Lower leg skin (tissue), 4 donors: ENCODE data around the gene NECTIN1. TPM values are rescaled to one million over a fixed set of nuclear protein-coding genes. Genes with fewer than 3 reads are reported as not detected.

Experiments used
- DNase-seq, 2 donors: peaks; one replicate each; pipeline ENCODE4 v3.0.0-alpha.2; 2019; ENCODE audit warnings: low spot score in 2 of 2
- H3K4me3 ChIP-seq: fragments of 200-600 bp; sonication (generic); 2 replicates; pipeline ENCODE4 v1.5.1; 2017; ENCODE audit warnings: mild to moderate bottlenecking, low read depth; ENCODE audit not compliant: poor library complexity, severe bottlenecking
- CTCF ChIP-seq, 3 donors: fragments of 450-650 bp; IDR thresholded peaks; one replicate each; pipeline ENCODE4 v1.5.1; 2016; ENCODE audit warnings: antibody characterized with exemption in 3 of 3, mild to moderate bottlenecking in 3 of 3, moderate library complexity in 2 of 3
- POLR2A ChIP-seq, 2 donors: fragments of 450-650 bp; IDR thresholded peaks; one replicate each; pipeline ENCODE4 v1.6.1; 2016 to 2017; ENCODE audit warnings: antibody characterized with exemption in 2 of 2, mild to moderate bottlenecking in 1 of 2, moderate library complexity in 1 of 2
- WGBS, 2 donors: methylation state at CpG; one replicate each; pipeline ENCODE4 v1.1.5; 2018; 5-methylcytosine and 5-hydroxymethylcytosine counted together
- intact Hi-C: fragments of 100-400 bp; cut with DNase I; formaldehyde crosslinking; loops from one replicate; pipeline ENCODE4 v1.15.0; 2023; ENCODE audit warnings: low total_unique reads
- total RNA-seq, 4 donors: library from RNA; depleted of rRNA; stranded (reverse); fragments of >200 nt; gene quantifications; one replicate each; pipeline ENCODE4 v1.1.0, GENCODE V29; 2016

Gene NECTIN1
- total RNA-seq, 4 donors from 2014 or later: 111 to 142 (median 130) TPM

GRCh38 chr11:119765628-119766027 lies 36.6 kb upstream of the NECTIN1 start:
- DNase-seq: no peak
- intact Hi-C loops: no loop called here
- H3K4me3 ChIP-seq: no peak overlapping the region
- 84 to 97% methylated on average over 4 of the region's 4 CpGs for WGBS, 2 donors
- TF ChIP-seq POLR2A (IDR thresholded peaks at IDR 0.05) (no peak), CTCF (IDR thresholded peaks at IDR 0.05) (no peak)

- intact Hi-C loops: loop anchor here (1.0 kb wide), 1 partner anchor 327 kb away; no protein-coding TSS in a partner anchor
- no peak for DNase-seq
- 23 to 31% methylated on average over 6 of the region's 6 CpGs for WGBS, 2 donors
- H3K4me3 ChIP-seq: no peak overlapping the region
- TF ChIP-seq CTCF (IDR thresholded peaks at IDR 0.05): no peak
- TF ChIP-seq POLR2A (IDR thresholded peaks at IDR 0.05): no peak
Measured at GRCh38 chr11:119764108-119764868, 35.3 kb upstream of the NECTIN1 start.

DNA sequence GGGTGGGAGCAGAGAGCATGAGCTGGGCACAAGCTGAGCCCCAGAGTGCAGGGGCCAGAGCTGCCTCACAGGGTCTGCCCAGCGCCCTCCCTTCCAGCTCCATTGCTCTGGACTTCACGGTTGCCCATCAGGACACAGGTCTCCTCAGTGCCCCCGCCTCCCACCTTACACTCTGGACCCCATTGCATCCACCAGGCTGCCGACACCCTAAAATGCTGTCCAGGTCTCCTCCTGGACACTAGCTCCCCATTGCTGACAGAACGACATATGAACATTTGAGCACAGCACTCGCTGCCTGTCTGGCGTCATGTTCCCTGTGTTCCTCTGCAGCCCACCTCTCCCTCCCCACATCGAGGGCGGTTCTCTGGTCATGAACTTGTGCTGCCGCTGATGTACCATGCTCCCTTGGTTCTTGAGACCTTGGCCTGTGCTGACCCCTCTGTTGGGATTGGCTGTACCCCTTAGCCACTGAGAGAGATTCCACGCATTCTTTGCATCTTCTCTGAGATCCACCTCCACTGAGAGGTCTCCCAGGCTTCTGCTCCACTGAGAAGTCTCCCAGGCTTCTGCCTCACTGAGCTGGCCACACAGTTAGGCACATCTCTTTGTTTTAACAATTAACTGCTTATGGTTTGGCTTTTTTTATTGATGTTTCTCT lies 34.2 kb upstream of the NECTIN1 start:
- intact Hi-C loops: no loop called here
- no peak overlapping the region for H3K4me3 ChIP-seq
- TF ChIP-seq CTCF (IDR thresholded peaks at IDR 0.05) (no peak), POLR2A (IDR thresholded peaks at IDR 0.05) (no peak)
- no peak for DNase-seq
- 88 to 91% methylated on average over 11 of the region's 11 CpGs for WGBS, 2 donors

- DNase-seq: no peak
- H3K4me3 ChIP-seq: no peak overlapping the region
- TF ChIP-seq POLR2A (IDR thresholded peaks at IDR 0.05) (no peak), CTCF (IDR thresholded peaks at IDR 0.05) (no peak)
- 73% methylated on average over 5 of the region's 5 CpGs for WGBS, 2 donors
- intact Hi-C loops: no loop called here
Measured at GRCh38 chr11:119759747-119760412, 30.9 kb upstream of the NECTIN1 start.

DNA sequence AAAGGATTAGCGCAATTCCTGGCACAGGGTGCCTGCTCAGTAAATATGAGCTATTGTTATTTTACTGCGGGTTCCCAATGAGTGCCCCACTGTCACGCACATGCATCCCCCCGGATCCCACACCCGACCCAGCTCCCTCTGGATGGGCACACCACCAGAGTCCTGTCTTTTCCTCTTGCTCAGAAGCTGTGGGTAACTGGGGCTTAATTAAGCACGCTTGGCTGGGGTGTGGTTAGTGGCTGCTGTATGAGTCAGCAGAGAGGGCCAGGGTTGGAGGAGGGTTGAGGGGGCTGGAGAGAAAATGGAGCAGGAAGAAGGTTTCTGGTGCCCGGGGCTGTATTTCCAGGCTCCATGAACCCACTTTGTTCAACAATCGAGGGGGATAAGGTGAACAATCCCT lies 30.3 kb upstream of the NECTIN1 start:
- H3K4me3 ChIP-seq: no peak overlapping the region
- intact Hi-C loops: no loop called here
- DNase-seq: no peak
- 21 to 28% methylated on average over 8 of the region's 8 CpGs for WGBS, 2 donors
- no peak for TF ChIP-seq CTCF (IDR thresholded peaks at IDR 0.05)
- TF ChIP-seq POLR2A (IDR thresholded peaks at IDR 0.05): no peak
